IPS-NIHi7 (cell line): ENCODE measurements around the gene KRT5.
"Not testable (repeated sequence)": the region's sequence is repeated elsewhere in the genome, so short reads cannot be mapped to it uniquely, and the experiment has no call there.

Experiments used
- DNase-seq: peaks from one replicate; pipeline ENCODE4 v3.0.0; 2012; ENCODE audit warnings: mixed read lengths; ENCODE audit errors: extremely low spot score

KRT5 gene

DNA sequence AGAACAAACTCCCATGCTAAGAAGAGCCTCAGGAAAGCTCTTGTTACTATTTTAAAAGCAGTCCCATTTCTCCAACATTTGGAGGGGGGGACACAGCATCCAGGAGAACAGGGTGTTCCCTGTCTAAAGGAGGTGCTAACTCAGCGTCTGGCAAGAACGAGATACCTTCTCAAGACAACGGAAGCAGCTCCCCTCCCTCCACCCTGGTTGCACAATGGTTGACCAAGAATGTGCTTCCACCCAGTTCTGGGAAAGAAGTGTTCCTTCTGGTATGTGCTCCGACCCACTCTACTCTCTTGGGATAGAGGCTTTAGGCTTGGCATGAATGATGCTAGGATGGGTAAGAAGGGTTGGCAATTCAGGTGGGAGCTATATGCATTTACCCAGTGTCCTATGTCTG is 25.7 kb downstream of the KRT5 start:
- DNase-seq, result no peak

DNA sequence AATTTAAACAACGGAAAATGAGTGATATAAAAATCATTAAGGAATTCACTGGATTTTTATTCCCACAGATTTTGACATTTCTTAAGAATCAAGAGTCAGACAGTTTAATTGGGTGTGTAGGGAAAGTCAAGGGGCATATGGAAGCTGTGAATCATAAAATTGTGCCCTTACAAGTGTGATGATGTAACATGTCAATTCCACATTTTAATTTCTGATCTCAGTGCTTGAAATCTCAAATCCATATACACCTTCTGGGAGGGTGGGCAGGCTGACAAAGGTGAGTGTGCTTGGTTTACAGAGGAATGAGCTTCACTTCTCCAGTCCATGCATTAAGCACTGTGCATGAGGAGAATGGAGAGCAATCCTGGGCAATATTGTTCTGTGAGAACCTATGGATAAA is 26.1 kb downstream of the KRT5 start:
- DNase-seq, result no peak

DNA sequence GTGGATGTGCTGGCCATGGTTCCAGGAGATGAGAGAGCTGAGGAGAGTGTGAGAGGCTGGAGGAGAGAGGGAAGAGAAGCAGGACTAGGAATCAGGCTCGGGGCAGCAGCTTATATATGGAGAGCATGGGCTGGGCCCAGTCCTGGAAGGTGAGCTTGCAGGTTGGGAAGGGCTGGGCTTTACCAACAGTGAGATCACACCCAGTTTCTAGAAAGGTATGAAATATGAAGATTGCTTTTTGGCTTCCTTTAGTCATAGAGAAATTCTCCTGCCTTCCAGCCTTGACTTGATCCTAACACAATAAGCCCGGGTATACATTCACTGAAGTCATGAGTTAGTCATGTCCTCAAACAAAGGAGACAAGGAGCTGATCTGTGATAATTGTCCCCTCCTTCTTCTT is 27.0 kb downstream of the KRT5 start, which contains the start of gene KRT6A:
Gene KRT6A (minus strand): TSS at position 86 of the 400 bp plus-strand sequence. CDS start 69 bp downstream, at position 17.
- DNase-seq, result no peak

DNA sequence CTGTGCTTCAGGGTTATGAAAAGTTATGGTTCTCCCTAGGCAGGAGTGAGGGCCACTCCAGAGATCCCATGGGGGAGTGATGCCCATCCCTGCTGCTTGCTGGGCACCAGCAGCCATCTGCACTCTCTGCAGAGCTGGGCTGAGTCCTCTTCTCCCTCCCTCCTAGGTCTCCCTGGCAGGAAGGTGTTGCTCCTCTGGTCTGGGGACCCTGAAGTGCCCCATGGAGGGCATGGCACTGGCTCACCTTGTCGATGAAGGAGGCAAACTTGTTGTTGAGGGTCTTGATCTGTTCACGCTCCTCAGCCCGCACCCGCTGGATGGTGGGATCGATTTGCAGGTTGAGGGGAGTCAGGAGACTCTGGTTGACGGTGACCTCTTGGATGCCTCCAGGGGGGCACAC is 27.8 kb downstream of the KRT5 start:
- not testable (repeated sequence) for DNase-seq

DNA sequence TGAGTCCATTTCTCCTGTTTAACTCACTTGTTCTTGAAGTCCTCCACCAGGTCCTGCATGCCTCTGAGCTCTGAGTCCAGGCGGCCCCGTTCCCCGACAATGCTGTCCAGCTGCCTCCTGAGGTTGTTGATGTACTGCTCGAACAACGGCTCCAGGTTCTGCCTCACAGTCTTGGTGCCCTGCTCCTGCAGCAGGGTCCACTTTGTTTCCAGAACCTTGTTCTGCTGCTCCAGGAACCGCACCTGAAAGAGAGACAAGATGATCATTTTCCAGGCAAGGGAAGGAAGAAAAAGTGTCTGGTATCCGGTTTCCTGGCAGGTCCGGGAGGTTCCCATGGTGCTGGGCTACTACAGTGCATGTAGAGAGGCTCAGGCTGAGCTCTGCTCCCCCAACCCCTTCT is 28.7 kb downstream of the KRT5 start:
- DNase-seq, result not testable (repeated sequence)

DNA sequence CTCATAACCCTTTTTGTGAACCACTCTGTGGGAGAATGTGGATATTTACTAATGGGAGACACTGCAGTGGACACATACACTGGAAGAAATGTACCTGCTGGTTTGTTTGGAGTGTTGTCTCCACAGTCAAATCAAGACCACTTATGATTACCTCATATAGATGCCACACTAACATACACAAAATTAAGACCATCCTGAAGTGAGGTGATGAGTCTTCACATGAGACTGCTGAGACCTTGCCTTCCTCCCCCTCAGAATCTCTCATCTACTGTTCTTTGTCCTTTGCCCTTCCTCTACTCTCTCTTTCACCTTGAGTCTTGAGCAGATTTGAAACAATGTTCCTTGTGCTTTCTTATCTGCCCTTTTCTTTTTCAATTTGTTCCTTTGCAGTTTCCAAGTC is 31.5 kb downstream of the KRT5 start:
- no peak for DNase-seq

DNA sequence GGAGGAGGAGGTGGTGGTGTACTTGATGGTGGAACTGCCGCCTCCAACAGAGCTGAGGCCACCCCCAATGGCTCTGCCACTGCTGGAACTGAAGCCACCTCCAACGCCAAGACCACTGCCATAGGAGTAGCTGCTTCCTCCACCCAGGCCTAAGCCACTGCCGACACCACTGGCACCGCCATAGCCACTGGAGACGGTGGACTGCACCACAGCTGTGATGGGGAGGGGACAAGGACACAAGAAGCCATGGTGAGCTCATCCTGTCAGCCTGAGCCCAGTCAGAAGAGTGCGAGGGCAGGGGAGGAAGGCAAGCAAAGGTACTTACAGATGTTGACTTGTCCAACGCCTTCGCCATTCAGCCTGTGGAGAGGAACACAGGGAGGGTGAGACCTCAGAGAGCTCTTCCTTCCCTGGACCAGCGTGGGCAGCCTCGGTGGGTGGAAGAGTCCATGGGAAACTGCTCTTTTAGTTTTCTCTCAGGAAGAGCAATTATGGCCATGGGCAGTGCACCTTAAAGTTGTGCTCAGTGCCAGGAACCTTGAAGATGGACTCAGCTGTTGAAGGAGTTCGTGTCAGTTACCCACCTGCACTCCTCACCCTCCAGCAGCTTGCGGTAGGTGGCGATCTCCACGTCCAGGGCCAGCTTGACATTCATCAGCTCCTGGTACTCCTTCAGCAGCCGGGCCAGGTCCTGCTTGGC is 32.3 kb downstream of the KRT5 start:
- not testable (repeated sequence) for DNase-seq

DNA sequence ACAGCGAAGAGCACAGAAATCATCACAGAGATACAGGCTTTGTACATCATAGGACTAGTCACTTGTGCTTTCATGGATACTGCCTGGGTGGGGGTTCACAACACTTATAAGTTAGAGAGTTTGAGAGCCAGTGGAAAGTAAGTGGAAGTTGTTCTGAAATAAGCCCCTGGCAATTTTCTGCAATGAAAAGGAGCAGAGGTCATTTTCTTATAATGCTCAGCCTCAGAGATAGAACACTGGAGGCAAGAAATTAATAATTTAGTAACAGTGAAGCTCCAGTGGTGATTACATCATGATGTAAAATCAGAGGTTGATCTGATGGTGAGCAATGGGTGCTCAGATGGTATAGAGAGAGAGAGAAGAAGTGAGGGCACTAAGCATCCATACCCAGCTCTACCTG is 33.0 kb downstream of the KRT5 start:
- no peak for DNase-seq

DNA sequence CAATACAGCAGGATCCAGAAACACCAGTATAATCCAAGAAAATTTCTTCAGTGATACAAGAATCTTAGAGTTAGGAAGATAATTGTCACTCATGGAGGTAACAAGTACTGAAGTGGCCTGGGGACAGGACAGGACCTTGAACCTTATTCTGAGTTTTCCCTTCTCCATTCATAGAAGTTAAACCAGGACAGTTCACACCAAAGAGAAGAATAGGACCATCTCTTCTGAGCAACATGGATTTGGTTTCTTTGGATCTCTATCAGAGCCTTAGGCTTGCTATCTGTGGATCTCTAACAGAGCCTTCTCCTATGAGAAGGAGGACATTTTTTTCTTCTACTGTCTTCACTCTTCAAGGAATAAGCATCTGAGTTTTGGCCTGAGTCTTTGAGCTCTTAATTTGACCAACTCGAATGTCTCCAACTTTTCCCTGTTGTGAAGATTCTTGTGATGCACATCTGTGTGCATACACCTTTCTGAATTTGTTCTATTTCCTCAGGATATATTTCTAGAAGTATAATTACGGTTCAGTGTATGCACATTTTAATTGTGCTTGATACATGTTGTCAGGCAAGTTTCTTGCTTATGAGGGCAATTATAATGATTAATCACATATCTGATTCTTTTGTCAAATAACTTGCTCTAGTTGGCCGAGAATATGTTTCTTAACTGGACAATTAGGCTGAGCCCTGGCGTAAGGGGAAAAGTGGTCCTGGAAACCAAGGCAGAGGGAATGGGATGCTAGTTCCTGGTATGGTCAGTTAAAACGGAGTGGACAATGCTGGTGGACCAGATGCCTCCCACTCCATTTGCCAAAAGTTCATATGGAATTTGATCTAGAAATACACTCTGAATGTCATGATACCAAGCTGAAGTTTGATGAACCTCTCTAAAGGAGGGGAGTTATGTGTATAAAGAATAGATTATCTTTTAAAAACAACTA is 33.8 kb downstream of the KRT5 start:
- DNase-seq, result no peak

DNA sequence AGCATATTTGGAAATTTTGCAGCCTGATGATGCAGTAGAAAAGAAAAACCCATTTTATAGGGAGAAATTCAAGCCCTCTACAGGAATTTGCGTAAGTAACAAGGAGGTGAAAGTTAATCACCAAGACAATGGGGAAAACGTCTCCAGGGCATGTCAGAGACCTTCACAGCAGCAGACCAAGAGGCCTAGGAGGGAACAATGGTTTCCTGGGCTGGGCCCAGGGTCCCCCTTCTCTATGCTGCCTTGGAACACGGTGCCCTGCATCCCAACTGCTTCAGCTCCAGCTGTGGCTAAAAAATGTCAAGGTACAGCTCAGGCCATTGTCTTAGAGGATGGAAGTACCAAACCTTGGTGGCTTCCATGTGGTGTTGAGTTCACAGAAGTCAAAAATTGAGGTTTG is 40.1 kb downstream of the KRT5 start:
- no peak for DNase-seq

DNA sequence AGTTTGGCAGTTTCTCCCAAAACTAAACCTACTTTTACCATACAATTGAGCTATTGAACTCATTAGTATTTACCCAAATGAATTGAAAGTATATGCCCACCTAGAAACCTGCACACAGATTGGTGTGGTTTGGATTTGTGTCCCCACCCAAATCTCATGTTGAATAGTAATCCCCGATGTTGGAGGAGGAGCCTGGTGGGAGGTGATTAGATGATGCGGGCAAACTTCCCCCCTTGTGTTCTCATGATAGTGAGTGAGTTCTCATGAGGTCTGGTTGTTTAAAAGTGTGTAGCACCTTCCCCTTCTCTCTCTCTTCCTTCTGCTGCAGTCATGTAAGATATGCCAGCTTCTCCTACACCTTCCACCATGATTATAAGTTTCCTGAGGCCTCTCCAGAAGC is 42.5 kb downstream of the KRT5 start:
- DNase-seq, result no peak

DNA sequence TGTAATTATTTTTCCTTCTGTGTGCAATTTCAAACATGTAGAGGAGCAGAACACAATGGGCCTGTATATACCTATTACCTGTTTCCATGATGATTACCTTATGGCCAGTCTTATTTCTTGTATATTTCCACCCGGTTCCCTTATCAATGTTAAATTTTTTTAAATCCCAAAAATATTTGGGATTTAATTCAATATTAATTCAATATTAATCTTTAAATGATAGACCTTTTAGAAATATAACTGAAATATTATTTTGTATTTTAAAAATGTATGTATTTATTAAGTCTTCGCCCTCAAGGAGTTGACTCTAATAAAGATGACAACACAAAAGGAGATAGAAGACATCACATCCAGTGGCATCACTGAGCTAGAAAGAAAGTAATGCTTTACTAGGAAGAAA is 46.0 kb downstream of the KRT5 start:
- DNase-seq, result no peak

DNA sequence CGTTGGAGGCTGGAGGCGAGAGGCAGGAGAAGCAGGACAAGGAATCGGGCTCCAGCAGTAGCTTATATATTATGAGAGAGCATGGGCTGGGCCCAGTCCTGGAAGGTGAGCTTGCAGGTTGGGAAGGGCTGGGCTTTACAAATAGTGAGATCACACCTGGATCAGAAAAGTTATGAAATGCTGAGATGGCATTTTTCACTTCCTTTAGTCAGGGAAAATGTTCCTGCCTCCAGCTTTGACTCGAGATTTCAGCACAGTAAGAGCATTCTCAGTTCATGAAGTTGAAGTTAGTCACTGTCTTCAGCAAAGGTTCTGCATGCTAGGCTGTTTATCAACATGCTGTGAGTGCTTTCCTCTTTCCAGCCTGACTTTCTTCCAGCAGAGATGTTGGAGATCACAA is 46.4 kb downstream of the KRT5 start, which contains the start of gene KRT6C:
Gene KRT6C (minus strand): TSS at position 38 of the 400 bp plus-strand sequence. CDS start 68 bp downstream, outside the sequence.
- DNase-seq, result no peak

DNA sequence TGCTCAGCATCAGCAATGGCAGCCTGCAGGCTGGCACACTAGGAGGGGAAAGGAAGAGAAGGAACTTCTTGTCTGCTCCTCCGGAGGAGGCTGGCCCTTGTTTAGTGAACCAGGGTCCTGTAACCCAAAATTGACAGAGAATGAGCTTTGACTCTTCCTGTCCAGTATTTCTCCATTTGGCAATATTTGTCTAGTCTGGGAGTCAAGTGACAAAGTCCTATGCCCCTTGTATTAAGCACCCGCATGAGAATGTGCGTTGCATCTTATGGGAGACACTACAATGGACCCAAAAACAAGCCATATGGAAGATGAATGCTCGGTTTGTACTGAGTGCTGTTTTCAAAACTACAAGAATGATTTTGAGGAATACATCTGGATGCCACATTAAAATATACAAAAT is 50.3 kb downstream of the KRT5 start:
- no peak for DNase-seq

DNA sequence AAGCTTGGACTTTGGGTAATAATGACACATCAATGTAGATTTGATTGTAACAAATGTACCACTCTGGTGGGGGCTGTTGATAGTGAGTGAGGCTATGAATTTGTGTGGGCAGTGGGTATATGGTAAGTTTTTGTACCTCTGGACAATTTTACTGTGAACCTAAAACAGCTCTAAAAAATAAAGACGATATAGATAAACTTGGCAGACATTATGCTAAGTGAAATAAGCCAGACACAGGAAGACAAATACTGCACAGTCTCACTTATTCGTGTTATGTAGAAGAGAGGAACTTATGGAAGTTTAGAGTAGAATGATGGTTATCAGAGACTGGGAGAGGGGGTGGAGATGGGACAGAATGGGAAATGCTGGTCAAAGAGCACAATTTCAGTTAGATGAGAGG is 55.3 kb downstream of the KRT5 start:
- DNase-seq, result no peak
